LNCaP clone FGC (cell line): ENCODE results near the gene SORBS2.

Experiments
- DNase-seq: peaks from one replicate; pipeline ENCODE4 v3.0.0-alpha.2; 2011; ENCODE audit warnings: low read depth
- H3K4me3 ChIP-seq: 2 replicates; pipeline ENCODE4 v1.5.1; 2011; ENCODE audit warnings: mild to moderate bottlenecking, low read depth, low read length, control low read depth
- TF ChIP-seq, protein P1 (sequence below): IDR thresholded peaks from 2 replicates; pipeline ENCODE4 v1.5.1; 2012; ENCODE audit warnings: mild to moderate bottlenecking; ENCODE audit not compliant: control insufficient read depth, insufficient read depth; ENCODE audit errors: extremely low read depth

Gene SORBS2

DNA sequence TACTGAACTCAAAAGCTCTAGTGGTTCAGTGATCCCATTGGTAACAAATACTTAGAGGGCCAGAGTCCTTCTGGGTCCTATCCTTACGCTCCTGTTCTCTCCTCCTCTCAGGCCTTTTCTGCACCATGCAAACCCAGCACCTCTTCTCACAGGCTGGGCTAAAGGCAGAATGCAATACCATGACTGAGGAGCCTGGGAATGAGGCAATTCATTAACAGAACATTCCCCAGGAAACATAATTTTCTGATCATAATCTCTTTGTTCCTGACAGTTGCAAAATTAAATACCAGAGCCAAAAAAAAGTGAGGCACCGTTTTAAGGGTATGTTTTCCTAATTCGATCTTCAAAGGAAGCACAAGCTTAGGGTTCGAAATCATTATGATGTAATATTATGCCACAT, 9.0 kb downstream of the SORBS2 start:
- H3K4me3 ChIP-seq: no peak overlapping the region
- no peak for DNase-seq
- TF ChIP-seq, protein P1, sequence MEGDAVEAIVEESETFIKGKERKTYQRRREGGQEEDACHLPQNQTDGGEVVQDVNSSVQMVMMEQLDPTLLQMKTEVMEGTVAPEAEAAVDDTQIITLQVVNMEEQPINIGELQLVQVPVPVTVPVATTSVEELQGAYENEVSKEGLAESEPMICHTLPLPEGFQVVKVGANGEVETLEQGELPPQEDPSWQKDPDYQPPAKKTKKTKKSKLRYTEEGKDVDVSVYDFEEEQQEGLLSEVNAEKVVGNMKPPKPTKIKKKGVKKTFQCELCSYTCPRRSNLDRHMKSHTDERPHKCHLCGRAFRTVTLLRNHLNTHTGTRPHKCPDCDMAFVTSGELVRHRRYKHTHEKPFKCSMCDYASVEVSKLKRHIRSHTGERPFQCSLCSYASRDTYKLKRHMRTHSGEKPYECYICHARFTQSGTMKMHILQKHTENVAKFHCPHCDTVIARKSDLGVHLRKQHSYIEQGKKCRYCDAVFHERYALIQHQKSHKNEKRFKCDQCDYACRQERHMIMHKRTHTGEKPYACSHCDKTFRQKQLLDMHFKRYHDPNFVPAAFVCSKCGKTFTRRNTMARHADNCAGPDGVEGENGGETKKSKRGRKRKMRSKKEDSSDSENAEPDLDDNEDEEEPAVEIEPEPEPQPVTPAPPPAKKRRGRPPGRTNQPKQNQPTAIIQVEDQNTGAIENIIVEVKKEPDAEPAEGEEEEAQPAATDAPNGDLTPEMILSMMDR: no peak

DNA sequence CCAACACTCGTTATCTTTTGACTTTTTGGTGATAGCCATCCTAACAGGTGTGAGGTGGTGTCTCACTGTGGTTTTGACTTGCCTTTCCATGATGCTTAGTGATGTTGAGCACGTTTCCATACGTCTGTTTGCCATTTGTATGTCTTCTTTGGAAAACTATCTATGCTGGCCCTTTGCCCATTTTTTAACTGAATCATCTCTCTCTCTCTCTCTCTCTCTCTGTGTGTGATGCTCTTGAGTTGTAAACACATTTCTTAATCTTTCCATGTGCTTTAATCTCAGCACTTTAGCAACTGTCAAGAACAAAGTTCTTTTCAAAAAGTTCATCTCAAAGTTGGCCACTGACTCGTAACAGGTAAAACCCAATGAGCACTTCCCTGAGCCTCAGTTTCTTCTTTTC, 10.5 kb downstream of the SORBS2 start:
- no peak for DNase-seq
- TF ChIP-seq, protein P1: no peak
- no peak overlapping the region for H3K4me3 ChIP-seq

DNA sequence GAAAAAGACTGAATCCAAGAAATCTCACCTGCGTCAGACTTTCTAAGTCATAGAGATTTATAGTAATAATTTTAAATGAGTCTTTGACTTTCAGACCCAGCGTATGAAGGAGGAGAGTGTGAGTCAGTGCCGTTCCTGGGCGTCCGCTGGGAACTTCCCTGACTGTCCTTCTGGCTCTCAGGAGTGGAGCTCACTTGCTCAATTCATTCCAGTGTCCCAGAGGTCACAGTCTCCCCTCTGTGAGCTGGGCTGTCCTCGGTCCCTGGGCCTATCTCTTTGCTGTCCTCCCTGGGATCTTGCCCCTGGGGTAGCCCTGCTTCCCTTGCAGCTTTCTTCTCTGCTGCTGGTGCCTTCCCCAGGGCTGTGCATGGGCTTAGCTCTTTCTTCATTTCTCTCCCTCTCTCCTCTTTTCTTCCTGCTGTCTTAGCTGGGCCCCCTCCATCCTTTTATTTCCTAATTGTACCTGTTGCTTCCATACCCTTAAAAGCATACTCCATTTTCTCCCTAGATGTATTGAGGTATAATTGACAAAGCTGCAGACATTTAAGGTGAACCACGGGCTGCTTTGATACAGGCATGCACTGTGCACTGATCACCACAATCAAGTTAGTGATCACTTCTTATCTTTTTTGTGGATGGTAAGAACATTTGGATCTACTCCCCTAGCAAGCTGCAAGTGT, 11.6 kb downstream of the SORBS2 start:
- H3K4me3 ChIP-seq: no peak overlapping the region
- no peak for DNase-seq
- TF ChIP-seq, protein P1: no peak

DNA sequence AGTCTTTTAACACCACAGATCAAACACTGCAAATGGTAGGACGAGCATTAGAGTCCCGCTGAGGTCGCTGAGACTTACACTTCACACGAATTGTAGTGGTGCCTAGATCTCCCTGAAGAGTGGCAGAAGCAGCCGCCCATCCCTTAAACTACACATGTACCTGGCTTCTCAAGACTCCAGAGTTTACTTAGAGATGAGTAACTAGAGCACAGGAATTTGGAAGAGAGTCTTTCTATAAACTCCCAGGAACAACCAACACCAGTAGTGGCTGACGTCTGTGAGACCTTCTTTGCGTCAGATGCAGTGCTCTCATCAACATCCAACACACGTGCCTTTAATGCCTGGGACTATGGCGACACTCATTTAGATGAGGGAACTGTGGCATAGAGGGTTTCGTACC, 12.6 kb downstream of the SORBS2 start:
- no peak for DNase-seq
- TF ChIP-seq, protein P1: no peak
- H3K4me3 ChIP-seq: no peak overlapping the region

DNA sequence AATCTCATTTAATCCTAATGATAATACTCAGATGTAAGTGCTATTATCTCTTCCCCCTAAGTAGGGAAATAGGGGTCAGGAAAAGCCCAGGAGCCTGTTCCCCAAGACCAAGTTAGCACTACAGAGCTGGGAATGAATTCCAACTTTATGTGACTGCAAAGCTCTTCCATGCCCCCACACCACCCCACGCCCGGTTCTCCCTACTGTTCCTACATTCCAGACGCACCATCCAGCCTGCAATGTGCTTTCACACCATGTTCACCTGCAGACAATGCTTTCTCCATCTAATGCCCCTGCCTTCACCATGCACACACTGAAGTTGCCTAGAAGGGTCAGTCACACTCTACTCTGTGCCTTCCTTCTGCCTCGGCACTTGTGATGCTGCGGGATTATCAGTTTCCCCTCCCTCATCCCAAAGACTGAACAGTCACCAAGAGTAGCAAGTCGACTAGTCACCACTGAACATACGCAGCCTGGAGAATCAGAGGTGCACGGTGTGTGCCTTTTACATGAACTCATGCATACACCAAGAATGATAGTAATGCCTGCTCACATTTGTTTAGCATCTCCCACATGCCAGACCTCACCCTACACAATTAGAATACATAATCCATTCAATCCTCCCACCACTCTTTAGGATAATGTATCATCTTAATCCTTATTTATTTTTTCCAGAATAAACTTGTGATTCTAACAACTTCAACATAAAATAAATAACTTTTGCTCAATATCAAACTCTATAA, 14.2 kb downstream of the SORBS2 start:
- TF ChIP-seq, protein P1: no peak
- DNase-seq: no peak
- no peak overlapping the region for H3K4me3 ChIP-seq

DNA sequence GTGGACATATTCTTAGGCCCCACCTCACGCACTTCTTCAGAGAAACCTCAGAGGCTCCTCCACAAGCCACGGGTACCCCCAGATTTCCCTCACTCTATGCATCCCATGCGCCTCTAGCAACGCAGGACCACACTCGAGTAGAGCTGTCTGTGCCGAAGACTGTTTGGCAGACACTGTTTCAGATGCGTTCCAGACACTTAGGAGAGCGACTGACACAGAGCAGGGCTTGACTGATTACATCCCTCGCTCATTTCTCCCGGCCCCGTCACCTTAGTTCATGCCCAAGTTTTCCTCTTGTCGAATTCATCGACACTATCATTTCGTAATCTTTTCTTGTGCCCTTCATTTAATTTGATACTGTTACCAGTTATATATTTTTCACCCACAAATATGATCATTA, 15.0 kb downstream of the SORBS2 start:
- TF ChIP-seq, protein P1: no peak
- H3K4me3 ChIP-seq: no peak overlapping the region
- DNase-seq: no peak
